IgD-negative memory B cell (primary cell): ENCODE data around the gene TYK2. TPM values are rescaled to one million over a fixed set of nuclear protein-coding genes. Genes with fewer than 3 reads are reported as not detected.

Experiments
- H3K27ac Mint-ChIP-seq, 3 donors: one replicate each; pipeline ENCODE4 v1.8.0; 2020 to 2022; ENCODE audit warnings: mild to moderate bottlenecking in 3 of 3, mixed read lengths in 3 of 3, moderate library complexity in 1 of 3
- H3K27me3 Mint-ChIP-seq: one replicate; pipeline ENCODE4 v1.8.0; 2021; ENCODE audit warnings: mixed read lengths
- H3K36me3 Mint-ChIP-seq: one replicate; pipeline ENCODE4 v1.8.0; 2020; ENCODE audit warnings: mild to moderate bottlenecking, mixed read lengths
- H3K4me1 Mint-ChIP-seq, 3 donors: one replicate each; pipeline ENCODE4 v1.8.0; 2020 to 2022; ENCODE audit warnings: mixed read lengths in 3 of 3, mild to moderate bottlenecking in 1 of 3
- H3K4me3 Mint-ChIP-seq, 4 donors: one replicate each; pipeline ENCODE4 v1.8.0; 2020 to 2022; ENCODE audit warnings: mild to moderate bottlenecking in 4 of 4, mixed read lengths in 4 of 4, moderate library complexity in 3 of 4
- H3K9me3 Mint-ChIP-seq, 3 donors: one replicate each; pipeline ENCODE4 v1.8.0; 2020 to 2021; ENCODE audit warnings: mixed read lengths in 3 of 3, mild to moderate bottlenecking in 1 of 3
- polyA plus RNA-seq: library from polyadenylated mRNA; unstranded; fragments of 300-500 nt; fragmentation: Illumina TruSeq; gene quantifications from one replicate; pipeline ENCODE4 v1.2.3, GENCODE V29; 2021

TYK2 gene
- polyA plus RNA-seq, 1 donor from 2014 or later = 69.0 TPM

GRCh38 chr19:10325732-10326131, 54.6 kb downstream of the TYK2 start:
- no peak overlapping the region for H3K27ac Mint-ChIP-seq
- H3K4me3 Mint-ChIP-seq = no peak overlapping the region
- no peaks in the 10 kb centered on the region for H3K4me1 Mint-ChIP-seq
- no peaks in the 10 kb centered on the region for H3K27me3 Mint-ChIP-seq
- H3K9me3 Mint-ChIP-seq = no peaks in the 10 kb centered on the region
- no peaks in the 10 kb centered on the region for H3K36me3 Mint-ChIP-seq

GRCh38 chr19:10321874-10322835, 58.2 kb downstream of the TYK2 start:
- Mint-ChIP-seq H3K4me3 (no peak overlapping the region), H3K9me3 (no peaks in the 10 kb centered on the region), H3K27ac (no peak overlapping the region), H3K4me1 (no peaks in the 10 kb centered on the region), H3K27me3 (no peaks in the 10 kb centered on the region), H3K36me3 (no peaks in the 10 kb centered on the region)

- Mint-ChIP-seq H3K36me3 (no peaks in the 10 kb centered on the region), H3K4me3 (no peak overlapping the region), H3K27ac (no peak overlapping the region), H3K27me3 (no peaks in the 10 kb centered on the region), H3K9me3 (no peaks in the 10 kb centered on the region), H3K4me1 (no peaks in the 10 kb centered on the region)
These were observed 59.0 kb downstream of the TYK2 start for GRCh38 chr19:10321417-10321797.

GRCh38 chr19:10320602-10321416, 59.6 kb downstream of the TYK2 start:
- Mint-ChIP-seq H3K27ac (peak overlapping the region in 1 of 3 donors; percentile 19), H3K9me3 (no peaks in the 10 kb centered on the region), H3K4me1 (peaks cover 3 to 6% (median 3%) of the 10 kb centered on the region in 3 donors), H3K27me3 (no peaks in the 10 kb centered on the region), H3K4me3 (no peak overlapping the region), H3K36me3 (no peaks in the 10 kb centered on the region)

- H3K27ac Mint-ChIP-seq = no peak overlapping the region
- H3K36me3 Mint-ChIP-seq = no peaks in the 10 kb centered on the region
- no peaks in the 10 kb centered on the region for H3K27me3 Mint-ChIP-seq
- H3K4me1 Mint-ChIP-seq = peaks cover 4 to 13% (median 8%) of the 10 kb centered on the region in 3 donors
- no peak overlapping the region for H3K4me3 Mint-ChIP-seq
- H3K9me3 Mint-ChIP-seq = no peaks in the 10 kb centered on the region
These were observed 61.3 kb downstream of the TYK2 start for GRCh38 chr19:10318807-10319682.

GRCh38 chr19:10317857-10318462, 62.4 kb downstream of the TYK2 start:
- no peaks in the 10 kb centered on the region for H3K9me3 Mint-ChIP-seq
- H3K4me3 Mint-ChIP-seq = peak overlapping the region in 1 of 4 donors; percentile 69
- peaks cover 4 to 13% (median 8%) of the 10 kb centered on the region in 3 donors for H3K4me1 Mint-ChIP-seq
- no peak overlapping the region for H3K27ac Mint-ChIP-seq
- no peaks in the 10 kb centered on the region for H3K27me3 Mint-ChIP-seq
- H3K36me3 Mint-ChIP-seq = no peaks in the 10 kb centered on the region

GRCh38 chr19:10317045-10317856, 63.1 kb downstream of the TYK2 start:
- peaks cover 4 to 13% (median 8%) of the 10 kb centered on the region in 3 donors for H3K4me1 Mint-ChIP-seq
- no peaks in the 10 kb centered on the region for H3K36me3 Mint-ChIP-seq
- peak overlapping the region in 2 of 4 donors; percentile 43 to 52 for H3K4me3 Mint-ChIP-seq
- H3K27me3 Mint-ChIP-seq = no peaks in the 10 kb centered on the region
- H3K9me3 Mint-ChIP-seq = no peaks in the 10 kb centered on the region
- peak overlapping the region in 2 of 3 donors; percentile 27 to 53 for H3K27ac Mint-ChIP-seq

GRCh38 chr19:10316229-10317044, 63.9 kb downstream of the TYK2 start:
- H3K4me1 Mint-ChIP-seq = peaks cover 4 to 13% (median 8%) of the 10 kb centered on the region in 3 donors
- no peaks in the 10 kb centered on the region for H3K27me3 Mint-ChIP-seq
- no peaks in the 10 kb centered on the region for H3K36me3 Mint-ChIP-seq
- no peaks in the 10 kb centered on the region for H3K9me3 Mint-ChIP-seq
- peak overlapping the region; percentile 43 to 93 (median 70) for H3K4me3 Mint-ChIP-seq
- H3K27ac Mint-ChIP-seq = peak overlapping the region; percentile 44 to 95 (median 94)

GRCh38 chr19:10315335-10316214, 64.8 kb downstream of the TYK2 start, which contains the start of gene FDX2:
TSS of gene FDX2 (minus strand) at chr19:10316015. CDS start at chr19:10315996, 19 bp downstream.
- no peaks in the 10 kb centered on the region for H3K9me3 Mint-ChIP-seq

GRCh38 chr19:10309423-10309822, 70.9 kb downstream of the TYK2 start, which contains the start of gene ZGLP1:
TSS of gene ZGLP1 (minus strand) at chr19:10309815.
- peak within 1 kb of the TSS in 1 of 3 donors; percentile 71 for H3K27ac Mint-ChIP-seq
- no peak within 1 kb of the TSS for H3K4me3 Mint-ChIP-seq
- H3K36me3 Mint-ChIP-seq = no peaks in the 10 kb centered on the region
- no peaks in the 10 kb centered on the region for H3K9me3 Mint-ChIP-seq
- H3K27me3 Mint-ChIP-seq = no peaks in the 10 kb centered on the region
- peaks cover 0 to 2% (median under 1%) of the 10 kb centered on the region in 3 donors for H3K4me1 Mint-ChIP-seq

More at GRCh38 chr19:10315335-10316214, 64.8 kb downstream of the TYK2 start, which contains the start of gene FDX2:
- peaks cover 4 to 13% (median 8%) of the 10 kb centered on the region in 3 donors for H3K4me1 Mint-ChIP-seq
- H3K27ac Mint-ChIP-seq = peak within 1 kb of the TSS; percentile 44 to 95 (median 94)
- no peaks in the 10 kb centered on the region for H3K27me3 Mint-ChIP-seq
- no peaks in the 10 kb centered on the region for H3K36me3 Mint-ChIP-seq
- peak within 1 kb of the TSS; percentile 43 to 97 (median 90) for H3K4me3 Mint-ChIP-seq

- Mint-ChIP-seq H3K27ac (no peak overlapping the region), H3K27me3 (no peaks in the 10 kb centered on the region), H3K4me3 (no peak overlapping the region), H3K4me1 (peaks cover 0 to 1% (median 0%) of the 10 kb centered on the region in 3 donors), H3K9me3 (no peaks in the 10 kb centered on the region), H3K36me3 (no peaks in the 10 kb centered on the region)
These were observed 74.0 kb downstream of the TYK2 start for GRCh38 chr19:10306327-10306726.
